CD4-positive, alpha-beta T cell treated with Interleukin-17A for 4 hours (primary cell): ENCODE measurements around the gene JCHAIN.
"Not testable (repeated sequence)": the region's sequence is repeated elsewhere in the genome, so short reads cannot be mapped to it uniquely, and the experiment has no call there.

ENCODE experiments used
- DNase-seq: peaks from one replicate; pipeline ENCODE4 v3.0.0-alpha.2; 2020; ENCODE audit warnings: mixed read lengths

Gene JCHAIN

GRCh38 chr4:70687821-70688794 is 21.8 kb upstream of the JCHAIN start, which contains the start of gene UTP3:
Gene UTP3, plus strand, starts transcription at chr4:70688532. Its CDS starts 146 bp downstream, at chr4:70688678.
- peak; percentile 95 for DNase-seq

GRCh38 chr4:70687392-70687791 is 21.1 kb upstream of the JCHAIN start:
- DNase-seq: no peak

- DNase-seq: not testable (repeated sequence)
These were observed 15.8 kb upstream of the JCHAIN start for GRCh38 chr4:70682142-70682541.

- DNase-seq: no peak
These were observed 15.4 kb upstream of the JCHAIN start for GRCh38 chr4:70681704-70682103.

GRCh38 chr4:70680934-70681333 is 14.6 kb upstream of the JCHAIN start:
- DNase-seq: no peak

GRCh38 chr4:70678383-70678999 is 12.2 kb upstream of the JCHAIN start:
- no peak for DNase-seq

- DNase-seq: no peak
These were observed 10.3 kb upstream of the JCHAIN start for GRCh38 chr4:70676554-70677090.

GRCh38 chr4:70674731-70675130 is 8.4 kb upstream of the JCHAIN start:
- no peak for DNase-seq

GRCh38 chr4:70674191-70674590 is 7.9 kb upstream of the JCHAIN start:
- DNase-seq: no peak

- DNase-seq: no peak
These were observed 4.8 kb upstream of the JCHAIN start for GRCh38 chr4:70671091-70671490.

GRCh38 chr4:70670332-70671014 is 4.2 kb upstream of the JCHAIN start:
- DNase-seq: no peak

- no peak for DNase-seq
These were observed 1.6 kb upstream of the JCHAIN start for GRCh38 chr4:70667740-70668535.

GRCh38 chr4:70661309-70661922 is 4.9 kb downstream of the JCHAIN start:
- not testable (repeated sequence) for DNase-seq

GRCh38 chr4:70660106-70660505 is 6.2 kb downstream of the JCHAIN start:
- no peak for DNase-seq

- no peak for DNase-seq
These were observed 7.9 kb downstream of the JCHAIN start for GRCh38 chr4:70658418-70658817.

- no peak for DNase-seq
These were observed 9.0 kb downstream of the JCHAIN start for GRCh38 chr4:70657326-70657725.

GRCh38 chr4:70654605-70655011 is 11.7 kb downstream of the JCHAIN start:
- no peak for DNase-seq

- DNase-seq: peak; percentile 4
These were observed 14.3 kb downstream of the JCHAIN start for GRCh38 chr4:70651864-70652506.

GRCh38 chr4:70650741-70651140 is 15.6 kb downstream of the JCHAIN start:
- DNase-seq: not testable (repeated sequence)

GRCh38 chr4:70640192-70640591 is 26.1 kb downstream of the JCHAIN start:
- no peak for DNase-seq

GRCh38 chr4:70637239-70637913 is 28.9 kb downstream of the JCHAIN start:
- DNase-seq: no peak
